NCI-H2107 (cell line): ENCODE measurements around the gene CUL1.

Source experiments
- DNase-seq: peaks from one replicate; lab custom pipeline; 2025; lab: John Stamatoyannopoulos, UW

The CUL1 gene

DNA sequence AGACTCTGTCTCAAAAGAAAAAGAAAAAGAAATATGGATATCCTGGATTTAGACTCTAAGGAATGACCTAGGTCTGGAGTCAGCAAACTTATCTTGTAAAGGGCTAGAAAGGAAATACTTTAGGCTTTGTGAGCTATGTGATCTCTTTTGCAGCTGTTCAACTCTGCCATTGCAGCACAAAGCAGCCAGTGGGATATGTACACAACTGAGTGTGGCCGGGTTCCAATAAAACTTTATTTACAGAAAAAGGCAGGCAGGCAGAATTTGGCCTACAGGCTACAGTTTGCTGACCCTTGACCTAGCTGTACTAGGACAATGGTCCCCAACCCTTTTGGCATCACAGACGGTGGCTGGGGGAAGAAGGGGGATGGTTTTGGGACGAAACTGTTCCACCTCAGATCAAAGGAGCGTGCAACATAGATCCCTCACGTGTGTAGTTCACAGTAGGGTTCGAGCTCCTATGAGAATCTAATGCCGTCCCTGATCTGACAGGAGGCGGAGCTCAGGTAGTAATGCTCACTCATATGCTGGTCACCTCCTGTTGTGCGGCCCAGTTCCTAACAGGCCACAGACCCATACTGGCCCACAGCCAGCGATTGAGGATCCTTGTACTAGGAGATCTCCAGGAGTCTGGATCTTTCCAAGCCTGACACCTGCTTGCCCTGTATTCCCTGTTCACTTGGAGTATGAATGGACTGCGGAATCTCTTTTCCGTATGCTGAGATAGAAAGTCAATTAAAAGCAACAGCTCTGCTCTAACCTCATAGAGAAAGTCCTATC is 63.0 kb downstream of the CUL1 start:
- DNase-seq, result no peak

DNA sequence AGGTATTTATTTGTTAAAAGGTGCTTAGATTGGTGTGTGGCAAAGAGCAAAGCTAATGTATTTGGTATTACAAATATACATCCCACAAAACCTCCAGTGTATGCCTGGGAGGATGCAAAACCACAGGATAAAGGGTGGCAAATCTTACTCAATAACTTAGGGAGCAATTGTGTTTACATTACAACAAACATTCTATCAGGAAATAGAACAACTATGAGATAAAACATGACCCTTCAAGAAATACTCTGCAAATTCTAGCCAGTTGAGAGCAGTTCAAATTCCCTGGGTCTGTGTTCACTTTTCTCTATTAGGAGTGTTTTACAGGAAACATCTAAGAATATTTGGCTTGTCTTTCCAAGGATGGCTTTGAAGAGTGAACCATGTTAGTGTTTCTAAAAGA is 64.9 kb downstream of the CUL1 start:
- DNase-seq, result no peak

DNA sequence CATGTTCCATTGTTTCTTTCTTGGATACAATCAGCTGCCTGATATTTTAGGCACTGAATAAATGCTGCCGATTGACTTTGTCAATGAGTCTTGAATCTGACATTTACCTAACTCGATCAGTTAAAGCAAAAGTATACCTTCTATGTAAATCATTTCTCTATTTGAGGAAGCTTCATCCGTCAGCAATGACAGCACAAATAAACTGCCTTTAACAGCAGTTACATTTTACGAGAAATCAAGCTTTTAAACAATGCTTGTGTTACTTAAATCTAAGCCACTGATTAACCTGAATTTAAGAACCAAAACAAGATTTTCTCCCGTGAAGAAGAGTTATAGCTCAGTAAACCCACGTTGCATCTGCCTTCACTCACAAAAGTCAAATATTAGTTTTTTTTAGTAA is 71.3 kb downstream of the CUL1 start:
- no peak for DNase-seq

DNA sequence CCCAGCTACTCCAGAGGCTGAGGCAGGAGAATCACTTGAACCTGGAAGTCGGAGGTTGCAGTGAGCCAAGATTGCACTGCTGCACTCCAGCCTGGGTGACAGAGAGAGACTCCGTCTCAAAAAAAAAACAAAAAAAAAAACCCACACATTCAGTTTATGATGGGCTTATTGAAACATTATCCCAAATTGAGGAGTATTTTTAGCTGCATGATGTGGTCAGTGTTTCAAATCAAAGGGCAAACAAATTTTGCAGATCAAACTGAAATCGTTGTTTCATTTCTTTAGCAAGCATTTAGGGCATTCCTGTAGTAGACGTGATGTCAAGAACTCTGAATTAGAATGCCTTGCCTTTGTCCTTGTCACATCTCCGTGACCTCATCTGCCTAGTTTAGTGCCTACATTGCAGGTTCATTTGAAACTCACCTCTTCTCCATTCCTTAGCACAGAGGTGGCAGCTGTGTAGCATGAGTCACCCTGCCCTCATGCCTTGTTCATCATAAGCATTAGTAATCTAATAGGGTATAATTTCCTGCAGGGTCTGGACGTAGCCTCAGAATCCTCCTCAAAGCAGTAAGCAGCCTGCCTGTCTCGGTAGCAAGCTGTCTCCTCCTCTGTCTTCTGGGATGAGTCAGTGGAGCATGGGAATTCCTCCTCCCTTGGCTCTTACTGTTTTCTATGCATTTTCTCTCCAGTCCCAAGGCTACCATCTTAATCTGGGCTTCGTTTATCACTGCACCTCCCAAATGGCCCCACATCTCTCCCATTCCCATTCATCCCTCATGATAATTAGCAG is 73.8 kb downstream of the CUL1 start:
- DNase-seq, result no peak

DNA sequence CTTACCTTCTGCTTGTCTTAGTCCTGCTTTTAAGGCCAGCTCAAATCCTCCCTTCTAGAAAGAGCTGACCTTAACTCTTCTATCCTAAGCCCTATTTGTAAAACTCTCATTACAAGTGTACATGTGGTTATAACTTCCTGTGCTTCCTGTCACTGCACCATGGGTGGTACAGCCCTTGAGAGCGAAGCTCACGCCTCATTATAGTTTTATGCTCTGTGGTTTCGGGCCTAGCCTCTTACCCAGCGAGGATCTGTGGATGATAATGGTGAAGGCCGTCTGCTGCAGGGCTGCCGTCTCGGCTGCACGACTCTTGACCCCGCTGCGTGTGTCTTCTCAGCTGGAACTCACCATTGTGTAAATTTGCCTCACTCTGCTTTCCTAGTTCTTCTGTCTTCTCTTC is 74.6 kb downstream of the CUL1 start:
- DNase-seq, result peak; percentile 79

DNA sequence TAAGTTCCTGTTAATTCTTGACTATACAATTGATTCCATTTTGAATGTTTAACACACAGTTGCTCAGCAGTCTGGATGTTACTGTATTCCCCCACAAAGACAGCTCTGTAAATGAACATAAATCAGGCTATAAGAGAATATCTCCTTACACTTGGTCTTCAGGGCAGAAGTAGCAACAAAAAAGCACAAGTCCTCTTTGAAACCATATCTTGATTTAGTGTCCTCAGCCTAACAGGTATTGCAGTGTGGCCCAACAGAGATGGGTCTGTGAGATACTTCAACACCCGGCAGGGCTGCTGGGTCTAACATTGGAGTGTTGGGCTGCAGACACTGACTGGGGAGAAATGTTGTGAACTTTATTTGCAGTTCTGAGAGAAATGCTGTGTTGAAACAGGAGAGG is 75.8 kb downstream of the CUL1 start:
- DNase-seq, result no peak

DNA sequence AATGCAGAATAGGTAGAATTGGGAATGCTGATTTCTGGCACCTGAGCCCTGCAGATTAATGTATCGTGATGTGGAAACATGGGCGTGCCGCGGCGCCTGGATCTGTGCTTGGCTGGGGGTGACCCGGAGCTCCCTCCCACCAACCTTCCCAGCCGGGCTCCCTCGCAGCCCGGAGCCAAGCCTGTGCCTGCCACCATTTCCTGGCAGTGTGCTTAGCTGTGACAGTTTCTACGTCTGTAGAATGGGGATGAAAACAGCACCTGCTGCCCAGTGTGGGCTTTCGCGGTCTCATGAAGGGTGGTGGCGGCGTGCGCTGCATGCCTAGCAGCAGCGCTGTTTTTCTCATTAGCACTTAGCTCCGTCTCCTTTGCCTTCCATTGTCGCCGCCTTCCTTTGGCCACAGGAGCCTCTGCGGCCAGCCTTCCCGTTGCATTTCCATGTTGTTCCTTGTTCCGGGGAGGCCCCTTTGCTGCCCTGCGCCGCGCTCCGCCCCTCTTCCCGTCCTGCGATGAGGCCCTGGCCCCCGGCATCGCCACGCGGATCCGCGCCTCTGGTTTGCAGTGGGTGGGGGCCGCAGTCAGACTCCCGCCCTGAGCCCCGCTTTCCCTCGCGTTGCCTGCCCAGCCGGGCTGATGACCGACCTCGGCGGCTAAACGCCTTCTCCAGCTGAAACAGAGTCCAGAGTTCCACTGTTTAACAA is 84.2 kb downstream of the CUL1 start:
- DNase-seq, result no peak

DNA sequence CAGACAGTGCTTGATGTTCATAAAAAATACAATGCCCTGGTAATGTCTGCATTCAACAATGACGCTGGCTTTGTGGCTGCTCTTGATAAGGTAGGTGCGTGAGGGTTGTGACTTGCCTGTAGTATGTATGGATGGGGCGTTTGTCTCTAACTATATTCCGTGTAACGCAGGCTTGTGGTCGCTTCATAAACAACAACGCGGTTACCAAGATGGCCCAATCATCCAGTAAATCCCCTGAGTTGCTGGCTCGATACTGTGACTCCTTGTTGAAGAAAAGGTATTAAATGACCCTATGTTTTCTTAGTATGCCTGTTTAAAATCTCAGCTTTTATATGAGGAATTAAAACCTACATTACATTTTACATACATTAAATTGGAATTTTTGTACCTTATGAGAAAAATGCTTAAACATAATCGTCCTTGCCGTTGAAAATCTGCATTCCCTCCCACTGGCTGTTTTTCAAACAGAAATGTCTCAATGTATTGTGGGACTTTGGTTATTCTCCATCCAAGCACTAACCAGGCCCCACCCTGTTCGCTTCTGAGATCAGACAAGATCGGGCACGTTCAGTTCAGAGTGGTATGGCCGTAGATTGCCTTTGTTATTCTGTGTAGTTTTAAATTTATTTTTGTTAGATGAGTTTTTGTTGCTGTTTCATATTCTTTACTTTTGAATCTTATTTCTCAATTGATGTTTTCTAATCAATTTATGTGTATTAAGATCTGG is 85.3 kb downstream of the CUL1 start:
- DNase-seq, result no peak

DNA sequence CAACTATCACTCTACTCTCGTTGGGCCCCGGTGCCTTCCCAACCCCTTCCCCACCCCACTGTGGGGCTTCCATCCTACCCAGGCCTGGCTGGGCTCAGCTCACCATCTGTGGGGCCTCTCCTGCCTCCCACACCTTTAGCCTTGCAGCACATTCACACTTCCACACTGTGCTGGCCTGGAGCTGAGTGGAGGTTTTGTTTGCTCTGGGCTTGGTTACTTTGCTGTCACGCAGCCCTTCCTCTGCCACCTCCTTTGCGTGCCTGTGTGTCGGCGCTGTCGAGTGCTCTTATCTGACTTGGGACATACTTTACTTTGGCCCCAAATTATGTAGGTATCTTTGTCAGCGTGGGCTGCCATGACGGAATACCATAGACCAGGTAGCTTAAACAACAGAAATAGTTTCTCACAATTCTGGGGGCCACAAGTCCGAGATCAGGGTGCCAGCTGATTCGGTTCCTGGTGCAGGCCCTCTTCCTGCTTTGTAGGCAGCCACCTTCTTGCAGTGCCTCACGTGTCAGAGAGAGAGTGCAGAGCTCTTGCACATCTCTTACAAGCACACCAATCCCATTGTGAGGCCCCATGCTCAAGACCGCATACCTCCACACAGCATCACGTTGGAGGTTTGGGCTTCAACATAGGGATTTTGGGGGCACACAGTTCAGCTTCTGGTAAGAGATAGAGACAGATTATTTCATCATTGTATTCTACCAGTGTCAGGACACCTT is 89.0 kb downstream of the CUL1 start:
- no peak for DNase-seq

DNA sequence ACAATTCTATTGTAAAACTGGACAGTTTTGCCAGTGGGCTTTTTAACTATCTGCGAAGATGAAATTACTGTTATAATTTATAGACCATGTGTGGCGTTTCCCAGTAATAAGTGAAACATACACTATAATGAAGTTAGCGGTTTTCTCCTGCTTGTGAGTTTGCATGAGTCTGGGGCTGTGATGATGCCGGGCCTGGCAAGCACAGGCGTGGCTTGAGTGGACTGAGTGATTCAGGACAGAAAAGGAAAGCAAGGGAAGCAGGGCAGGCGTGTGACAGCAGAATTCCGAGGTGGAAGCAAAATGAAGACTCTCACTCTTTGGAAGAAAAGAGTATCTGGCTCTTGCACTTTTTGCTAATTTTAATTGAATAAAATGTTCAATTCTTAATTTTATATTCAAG is 90.5 kb downstream of the CUL1 start:
- DNase-seq, result no peak

DNA sequence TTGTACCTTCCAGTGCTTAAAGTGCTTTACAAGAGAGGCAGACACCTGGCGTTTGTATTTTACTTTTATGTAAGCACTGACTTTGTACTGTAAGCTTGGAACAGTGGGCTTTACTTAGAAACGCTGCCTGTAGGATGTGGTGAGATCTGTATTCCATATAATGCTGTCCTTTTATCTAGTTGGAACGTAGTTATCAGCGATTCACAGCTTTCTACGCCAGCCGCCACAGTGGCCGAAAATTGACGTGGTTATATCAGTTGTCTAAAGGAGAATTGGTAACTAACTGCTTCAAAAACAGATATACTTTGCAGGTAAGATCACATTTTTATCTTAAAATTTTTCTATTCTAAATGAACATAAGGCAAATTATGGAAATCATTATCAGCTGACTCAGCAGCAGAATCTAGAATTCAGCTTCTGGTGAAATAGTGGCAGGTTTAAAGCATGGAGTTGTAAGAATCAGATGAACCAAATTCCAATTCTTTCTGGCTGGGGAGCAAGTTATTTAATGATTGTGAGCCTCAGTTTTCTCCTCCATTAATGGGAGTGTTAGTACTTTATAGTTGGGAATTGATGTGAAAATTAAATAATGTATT is 91.5 kb downstream of the CUL1 start:
- no peak for DNase-seq

DNA sequence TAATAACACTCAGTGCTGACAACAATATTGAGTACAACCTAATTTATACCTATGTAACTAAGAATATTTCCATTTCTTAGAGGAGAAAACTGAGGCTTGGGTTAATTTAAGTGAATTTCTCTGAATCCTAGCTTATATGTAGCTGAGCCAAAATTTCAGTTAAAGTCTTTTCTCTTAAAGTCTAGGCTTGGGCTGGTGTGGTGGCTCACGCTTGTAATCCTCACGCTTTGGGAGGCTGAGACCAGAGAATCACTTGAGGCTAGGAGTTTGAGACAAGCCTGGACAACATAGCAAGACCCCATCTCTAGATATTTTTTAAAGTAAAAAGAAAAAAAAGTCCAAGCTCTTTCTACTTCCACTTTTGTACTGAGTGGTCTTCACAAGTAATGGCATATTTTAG is 92.1 kb downstream of the CUL1 start:
- DNase-seq, result no peak

DNA sequence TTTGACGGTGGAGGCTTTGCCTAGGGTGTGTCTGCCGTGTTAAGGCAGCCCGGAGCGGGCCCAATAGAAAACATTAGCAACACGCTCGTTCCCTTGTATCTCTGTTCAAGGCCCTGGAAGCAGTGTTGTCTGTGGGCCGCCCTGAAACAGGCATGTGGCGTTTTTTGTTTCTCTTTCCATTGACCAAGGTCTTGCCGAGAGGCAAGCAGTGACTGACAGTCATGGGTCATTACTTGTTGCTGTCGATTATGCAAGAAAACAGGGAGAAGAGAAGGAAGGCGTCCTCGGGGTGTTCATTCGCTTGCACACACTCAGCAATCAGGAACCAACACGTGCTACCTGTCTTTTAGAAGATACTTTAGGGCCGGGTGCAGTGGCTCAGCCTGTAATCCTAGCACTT is 92.8 kb downstream of the CUL1 start:
- no peak for DNase-seq

DNA sequence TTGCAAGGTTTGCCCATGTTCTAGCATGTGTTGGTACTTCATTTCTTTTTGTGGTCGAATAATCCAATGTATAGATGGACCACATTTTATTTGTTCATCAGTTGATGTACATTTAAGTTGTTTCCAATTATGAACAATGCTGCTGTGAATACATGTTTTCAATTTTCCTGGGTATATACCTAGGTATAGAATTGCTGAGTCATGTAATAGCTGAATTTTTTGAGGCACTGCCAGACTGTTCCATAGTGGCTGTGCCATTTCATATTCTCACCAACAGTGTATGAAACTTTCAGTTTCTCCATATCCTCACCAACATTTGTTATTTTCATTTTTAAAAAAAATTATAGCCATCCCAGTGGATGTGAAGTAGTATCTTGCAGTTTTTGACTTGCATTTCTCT is 94.9 kb downstream of the CUL1 start:
- DNase-seq, result no peak

DNA sequence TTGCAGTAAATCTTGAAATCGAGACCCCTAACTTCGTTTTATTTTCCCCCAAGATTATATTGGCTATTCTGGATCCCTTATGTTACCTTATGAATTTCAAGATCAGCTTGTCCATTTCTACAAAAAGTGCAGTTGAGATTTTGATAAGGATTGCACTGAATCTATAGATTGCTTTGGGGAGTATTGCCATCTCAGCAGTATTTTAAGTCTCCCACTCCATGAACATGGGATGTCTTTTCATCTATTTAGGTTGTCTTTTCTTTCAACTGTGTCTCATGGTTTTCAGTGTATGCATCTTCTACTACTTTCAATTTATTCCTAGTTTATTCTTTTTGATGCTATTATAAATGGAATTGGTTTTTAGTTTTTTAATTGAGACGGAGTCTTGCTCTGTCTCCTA is 95.8 kb downstream of the CUL1 start:
- no peak for DNase-seq

DNA sequence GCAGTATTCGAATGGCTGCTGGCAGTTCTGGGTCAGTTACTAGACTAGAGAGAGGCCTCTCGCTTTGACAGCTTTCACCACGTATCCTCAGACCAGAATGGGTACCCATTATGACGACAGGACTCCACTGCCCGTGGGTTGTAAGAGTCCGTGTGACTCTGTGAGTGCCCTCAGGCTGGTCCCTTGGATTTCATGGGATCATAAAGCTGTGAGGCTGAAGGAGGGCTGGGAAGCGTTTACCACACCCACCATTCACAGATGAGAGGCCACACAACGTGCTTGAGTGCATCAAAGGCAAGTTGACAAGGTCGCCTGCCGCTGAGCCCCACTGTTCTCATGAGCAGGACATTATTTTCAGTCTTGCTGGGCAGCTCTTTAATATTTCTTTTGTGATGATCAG is 98.1 kb downstream of the CUL1 start:
- DNase-seq, result no peak

DNA sequence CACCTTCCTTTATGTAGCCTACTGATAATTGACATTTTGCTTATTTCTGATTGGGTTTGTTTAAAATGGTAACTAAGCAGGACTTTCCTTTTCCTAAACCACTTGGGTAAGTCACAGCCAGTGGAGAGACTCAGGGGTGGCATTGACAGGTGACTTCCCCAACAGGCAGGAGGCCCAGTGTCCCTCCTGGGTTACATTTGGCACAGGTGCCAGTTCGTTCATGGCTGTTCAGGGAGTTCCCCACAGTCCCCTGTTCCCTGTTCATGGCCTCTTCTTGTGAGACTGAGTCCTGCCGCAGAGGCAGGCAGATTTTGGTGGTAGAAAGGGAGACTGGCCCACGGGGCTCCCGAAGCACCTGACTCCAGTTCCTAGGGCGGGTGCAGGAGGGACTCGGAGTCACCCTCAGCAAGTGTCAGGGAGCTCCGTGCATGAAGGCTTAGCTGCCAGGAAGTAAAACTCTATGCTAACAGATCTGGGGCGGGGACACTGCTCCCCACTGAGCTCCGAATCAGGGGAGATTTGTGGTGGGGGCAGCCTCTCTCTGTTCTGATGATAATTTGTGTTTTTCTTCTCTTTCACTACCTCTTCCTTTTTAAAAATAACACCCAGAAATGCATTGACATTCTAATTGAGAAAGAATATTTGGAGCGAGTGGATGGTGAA is 101.3 kb downstream of the CUL1 start:
- DNase-seq, result no peak

DNA sequence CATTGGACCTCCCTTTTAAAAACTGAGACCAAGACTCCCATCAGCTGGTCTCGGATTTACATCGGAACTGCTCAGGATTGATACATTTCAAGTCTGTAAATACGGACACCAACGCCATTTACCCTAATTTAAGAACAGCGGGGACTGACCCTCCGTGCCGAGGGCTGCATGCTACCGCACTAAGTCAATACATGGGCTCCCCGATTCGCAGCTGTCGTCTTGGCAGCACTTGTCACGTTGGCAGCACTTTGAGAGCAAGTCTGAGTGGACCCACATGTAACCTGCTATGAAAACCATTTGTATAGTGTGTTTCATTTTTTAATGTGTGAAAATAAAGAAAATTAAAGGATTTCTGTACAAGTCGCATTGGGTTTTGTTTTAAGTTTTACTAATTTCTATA is 102.0 kb downstream of the CUL1 start:
- DNase-seq, result no peak

DNA sequence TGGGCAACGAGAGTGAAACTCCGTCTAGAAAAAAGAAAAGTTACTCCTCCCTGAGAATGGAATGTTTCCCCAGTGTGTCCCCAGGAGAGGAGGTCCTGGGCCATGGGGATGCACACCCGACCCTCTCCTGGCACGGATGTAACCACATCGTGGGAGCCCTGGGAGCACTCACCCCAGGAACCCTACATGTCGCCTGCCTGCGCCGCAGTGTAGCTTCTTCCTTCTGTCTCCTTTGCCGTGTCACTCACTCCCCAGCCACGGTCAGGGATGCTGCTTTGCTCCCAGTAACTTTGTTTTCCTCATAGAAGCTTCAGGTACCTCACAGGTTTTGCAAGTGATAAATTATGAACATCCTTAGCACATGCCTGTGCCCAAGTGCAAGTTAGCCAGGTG is 103.4 kb downstream of the CUL1 start:
- no peak for DNase-seq

DNA sequence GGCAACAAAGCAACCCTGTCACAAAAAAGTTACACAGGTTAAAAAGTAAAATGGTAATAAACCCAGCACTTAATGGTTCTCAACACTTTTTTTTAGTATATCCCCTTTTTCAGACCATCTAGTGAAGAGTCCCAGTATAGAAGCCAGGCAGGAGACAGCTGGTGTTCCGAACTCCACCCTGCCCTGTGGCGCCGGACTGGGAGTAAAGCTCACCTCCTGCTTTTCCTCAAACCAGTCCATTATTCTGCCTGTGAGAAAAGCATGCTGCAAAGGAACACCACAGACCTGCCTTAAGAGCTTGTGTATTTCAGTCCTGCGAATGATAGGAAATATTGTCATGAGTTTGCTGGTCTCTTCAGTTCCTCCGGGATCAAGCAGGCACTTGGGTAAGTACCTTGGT is 104.4 kb downstream of the CUL1 start:
- no peak for DNase-seq
